ENCODE measurements around the gene MAP2. TPM values are rescaled to one million over a fixed set of nuclear protein-coding genes. Genes with fewer than 3 reads are reported as not detected.

Gene MAP2
- total RNA-seq, 2 donors from 2014 or later, result 0.18 to 0.33 TPM

- Mint-ChIP-seq H3K36me3 (peaks cover 0 to 7% of the 10 kb centered on the region in 2 donors), H3K9me3 (peaks cover 16 to 20% of the 10 kb centered on the region in 2 donors), H3K27ac (no peak overlapping the region)
- no peak for ATAC-seq
- no peak for DNase-seq (ENCODE audit: low spot score in 2 of 2)
Observed at GRCh38 chr2:209498614-209499013, 74.8 kb downstream of the MAP2 start.

- H3K36me3 Mint-ChIP-seq, result peaks cover 0 to 7% of the 10 kb centered on the region in 2 donors
Observed at GRCh38 chr2:209499069-209499468, 75.2 kb downstream of the MAP2 start.

GRCh38 chr2:209501579-209501978, 77.7 kb downstream of the MAP2 start:
- Mint-ChIP-seq H3K27ac (no peak overlapping the region), H3K9me3 (peaks cover 16 to 17% of the 10 kb centered on the region in 2 donors), H3K36me3 (peaks cover 0 to 7% of the 10 kb centered on the region in 2 donors)
- ATAC-seq (no peak), DNase-seq (ENCODE audit: low spot score in 2 of 2) (no peak)

More at GRCh38 chr2:209499069-209499468, 75.2 kb downstream of the MAP2 start:
- ATAC-seq, result no peak
- H3K9me3 Mint-ChIP-seq, result peaks cover 16 to 20% of the 10 kb centered on the region in 2 donors
- H3K27ac Mint-ChIP-seq, result no peak overlapping the region
- no peak for DNase-seq (ENCODE audit: low spot score in 2 of 2)

- Mint-ChIP-seq H3K36me3 (no peaks in the 10 kb centered on the region), H3K9me3 (peaks cover 1% of the 10 kb centered on the region in 2 donors), H3K27ac (no peak overlapping the region)
- ATAC-seq (no peak), DNase-seq (ENCODE audit: low spot score in 2 of 2) (no peak)
Observed at GRCh38 chr2:209505410-209505809, 81.6 kb downstream of the MAP2 start.

GRCh38 chr2:209508255-209508654, 84.4 kb downstream of the MAP2 start:
- no peak for ATAC-seq
- Mint-ChIP-seq H3K9me3 (no peaks in the 10 kb centered on the region), H3K27ac (no peak overlapping the region), H3K36me3 (no peaks in the 10 kb centered on the region)
- no peak for DNase-seq (ENCODE audit: low spot score in 2 of 2)

GRCh38 chr2:209511637-209512036, 87.8 kb downstream of the MAP2 start:
- no peaks in the 10 kb centered on the region for H3K9me3 Mint-ChIP-seq
- no peaks in the 10 kb centered on the region for H3K36me3 Mint-ChIP-seq
- ATAC-seq, result no peak
- DNase-seq (ENCODE audit: low spot score in 2 of 2), result no peak
- no peak overlapping the region for H3K27ac Mint-ChIP-seq

- no peaks in the 10 kb centered on the region for H3K36me3 Mint-ChIP-seq
- no peak overlapping the region for H3K27ac Mint-ChIP-seq
- ATAC-seq (no peak), DNase-seq (ENCODE audit: low spot score in 2 of 2) (no peak)
- no peaks in the 10 kb centered on the region for H3K9me3 Mint-ChIP-seq
Observed at GRCh38 chr2:209512971-209513370, 89.1 kb downstream of the MAP2 start.

GRCh38 chr2:209517436-209517835, 93.6 kb downstream of the MAP2 start:
- Mint-ChIP-seq H3K9me3 (no peaks in the 10 kb centered on the region), H3K36me3 (no peaks in the 10 kb centered on the region), H3K27ac (no peak overlapping the region)
- ATAC-seq (no peak), DNase-seq (ENCODE audit: low spot score in 2 of 2) (no peak)

GRCh38 chr2:209519271-209519670, 95.4 kb downstream of the MAP2 start:
- Mint-ChIP-seq H3K9me3 (no peaks in the 10 kb centered on the region), H3K27ac (no peak overlapping the region), H3K36me3 (no peaks in the 10 kb centered on the region)
- ATAC-seq, result no peak
- DNase-seq (ENCODE audit: low spot score in 2 of 2), result no peak

GRCh38 chr2:209519906-209520305, 96.1 kb downstream of the MAP2 start:
- Mint-ChIP-seq H3K36me3 (no peaks in the 10 kb centered on the region), H3K27ac (no peak overlapping the region), H3K9me3 (no peaks in the 10 kb centered on the region)
- no peak for DNase-seq (ENCODE audit: low spot score in 2 of 2)
- no peak for ATAC-seq

GRCh38 chr2:209523041-209523740, 99.3 kb downstream of the MAP2 start:
- ATAC-seq, result no peak
- no peaks in the 10 kb centered on the region for H3K9me3 Mint-ChIP-seq
- no peaks in the 10 kb centered on the region for H3K36me3 Mint-ChIP-seq
- no peak for DNase-seq (ENCODE audit: low spot score in 2 of 2)
- no peak overlapping the region for H3K27ac Mint-ChIP-seq

- no peak for DNase-seq (ENCODE audit: low spot score in 2 of 2)
- Mint-ChIP-seq H3K9me3 (no peaks in the 10 kb centered on the region), H3K27ac (no peak overlapping the region), H3K36me3 (no peaks in the 10 kb centered on the region)
- ATAC-seq, result no peak
Observed at GRCh38 chr2:209523867-209524266, 100.0 kb downstream of the MAP2 start.

GRCh38 chr2:209525331-209525730, 101.5 kb downstream of the MAP2 start:
- H3K36me3 Mint-ChIP-seq, result no peaks in the 10 kb centered on the region
- ATAC-seq (no peak), DNase-seq (ENCODE audit: low spot score in 2 of 2) (no peak)
- H3K9me3 Mint-ChIP-seq, result no peaks in the 10 kb centered on the region
- no peak overlapping the region for H3K27ac Mint-ChIP-seq

- ATAC-seq (no peak), DNase-seq (ENCODE audit: low spot score in 2 of 2) (no peak)
- Mint-ChIP-seq H3K27ac (no peak overlapping the region), H3K36me3 (no peaks in the 10 kb centered on the region), H3K9me3 (no peaks in the 10 kb centered on the region)
Observed at GRCh38 chr2:209525834-209526281, 102.0 kb downstream of the MAP2 start.

- H3K9me3 Mint-ChIP-seq, result no peaks in the 10 kb centered on the region
- DNase-seq (ENCODE audit: low spot score in 2 of 2), result no peak
- H3K36me3 Mint-ChIP-seq, result no peaks in the 10 kb centered on the region
- no peak overlapping the region for H3K27ac Mint-ChIP-seq
- ATAC-seq, result no peak
Observed at GRCh38 chr2:209526561-209526960, 102.7 kb downstream of the MAP2 start.

GRCh38 chr2:209529579-209529978, 105.7 kb downstream of the MAP2 start:
- ATAC-seq (no peak), DNase-seq (ENCODE audit: low spot score in 2 of 2) (no peak)
- Mint-ChIP-seq H3K36me3 (no peaks in the 10 kb centered on the region), H3K27ac (no peak overlapping the region), H3K9me3 (no peaks in the 10 kb centered on the region)

GRCh38 chr2:209532321-209532720, 108.5 kb downstream of the MAP2 start:
- Mint-ChIP-seq H3K27ac (no peak overlapping the region), H3K9me3 (no peaks in the 10 kb centered on the region), H3K36me3 (no peaks in the 10 kb centered on the region)
- DNase-seq (ENCODE audit: low spot score in 2 of 2) (no peak), ATAC-seq (no peak)

GRCh38 chr2:209533391-209533790, 109.5 kb downstream of the MAP2 start:
- no peaks in the 10 kb centered on the region for H3K36me3 Mint-ChIP-seq
- H3K9me3 Mint-ChIP-seq, result no peaks in the 10 kb centered on the region
- no peak for ATAC-seq
- no peak overlapping the region for H3K27ac Mint-ChIP-seq
- DNase-seq (ENCODE audit: low spot score in 2 of 2), result no peak

Data from activated naive CD4-positive, alpha-beta T cell treated with anti-CD3 and anti-CD28 coated beads, Interleukin-2, amount 50 U/mL, for 72 hours (primary cell).